ENCODE results near the gene TNPO3.

TNPO3 gene

GRCh38 chr7:129009437-129009836 lies 45.5 kb downstream of the TNPO3 start:
- TF ChIP-seq CTCF (IDR thresholded peaks at IDR 0.05): no peak

GRCh38 chr7:129008645-129009414 lies 46.1 kb downstream of the TNPO3 start:
- TF ChIP-seq CTCF (IDR thresholded peaks at IDR 0.05): no peak

- no peak for TF ChIP-seq CTCF (IDR thresholded peaks at IDR 0.05)
These were observed 47.3 kb downstream of the TNPO3 start for GRCh38 chr7:129007572-129007971.

- TF ChIP-seq CTCF (IDR thresholded peaks at IDR 0.05): no peak
These were observed 48.1 kb downstream of the TNPO3 start for GRCh38 chr7:129006636-129007414.

GRCh38 chr7:129005186-129005585 lies 49.7 kb downstream of the TNPO3 start:
- no peak for TF ChIP-seq CTCF (IDR thresholded peaks at IDR 0.05)

- no peak for TF ChIP-seq CTCF (IDR thresholded peaks at IDR 0.05)
These were observed 57.7 kb downstream of the TNPO3 start for GRCh38 chr7:128997181-128997580.

GRCh38 chr7:128993419-128993818 lies 61.5 kb downstream of the TNPO3 start:
- no peak for TF ChIP-seq CTCF (IDR thresholded peaks at IDR 0.05)

Data from LNCAP (cell line).